Mucosa of gallbladder (tissue), 1 donor: ENCODE measurements around the gene TPRG1L. TPM values are rescaled to one million over a fixed set of nuclear protein-coding genes. Genes with fewer than 3 reads are reported as not detected.

Experiments
- DNase-seq: peaks from one replicate; pipeline ENCODE4 v3.0.0-alpha.2; 2020; ENCODE audit warnings: low spot score
- total RNA-seq: library from RNA; stranded (reverse); gene quantifications from one replicate; pipeline ENCODE4 v1.2.1, GENCODE V29; 2021
- donor health status: DM: no; HTN: no; CAD: no.

Gene TPRG1L
- total RNA-seq, 1 donor from 2014 or later: 96.5 TPM

GRCh38 chr1:3645247-3645646 is 20.4 kb downstream of the TPRG1L start:
- no peak for DNase-seq

- no peak for DNase-seq
Measured at GRCh38 chr1:3645666-3646355, 21.0 kb downstream of the TPRG1L start.

- DNase-seq: no peak
Measured at GRCh38 chr1:3646596-3646995, 21.8 kb downstream of the TPRG1L start.

GRCh38 chr1:3649342-3650247 is 24.8 kb downstream of the TPRG1L start, which contains the start of gene WRAP73:
Gene WRAP73 (minus strand): TSS chr1:3650103. CDS start chr1:3649999, 104 bp downstream.
- DNase-seq: peak; percentile 90

- DNase-seq: no peak
Measured at GRCh38 chr1:3650248-3651025, 25.6 kb downstream of the TPRG1L start.

- no peak for DNase-seq
Measured at GRCh38 chr1:3651026-3651929, 26.5 kb downstream of the TPRG1L start.

- no peak for DNase-seq
Measured at GRCh38 chr1:3651930-3652547, 27.2 kb downstream of the TPRG1L start, which contains the start of gene TP73. Gene TP73 (plus strand): TSS chr1:3652516. CDS start chr1:3682366, 29,850 bp downstream.

- no peak for DNase-seq
Measured at GRCh38 chr1:3652548-3653285, 27.9 kb downstream of the TPRG1L start.

- DNase-seq: no peak
Measured at GRCh38 chr1:3653286-3653618, 28.4 kb downstream of the TPRG1L start.

- no peak for DNase-seq
Measured at GRCh38 chr1:3654549-3655281, 29.9 kb downstream of the TPRG1L start.

GRCh38 chr1:3656450-3657095 is 31.8 kb downstream of the TPRG1L start:
- no peak for DNase-seq

GRCh38 chr1:3657096-3657475 is 32.3 kb downstream of the TPRG1L start:
- no peak for DNase-seq

GRCh38 chr1:3657578-3658230 is 32.9 kb downstream of the TPRG1L start:
- DNase-seq: no peak

GRCh38 chr1:3658231-3658615 is 33.4 kb downstream of the TPRG1L start:
- DNase-seq: no peak

- no peak for DNase-seq
Measured at GRCh38 chr1:3659093-3659492, 34.3 kb downstream of the TPRG1L start.

GRCh38 chr1:3660704-3661103 is 35.9 kb downstream of the TPRG1L start:
- DNase-seq: no peak

GRCh38 chr1:3661631-3662030 is 36.8 kb downstream of the TPRG1L start:
- DNase-seq: no peak

- no peak for DNase-seq
Measured at GRCh38 chr1:3662080-3662671, 37.4 kb downstream of the TPRG1L start.
